ENCODE measurements around the gene B4GALNT3. TPM values are rescaled to one million over a fixed set of nuclear protein-coding genes. Genes with fewer than 3 reads are reported as not detected.

The B4GALNT3 gene
- total and polyA plus RNA-seq, 2 experiments from 2014 or later: 2.8 to 15.8 TPM

DNA sequence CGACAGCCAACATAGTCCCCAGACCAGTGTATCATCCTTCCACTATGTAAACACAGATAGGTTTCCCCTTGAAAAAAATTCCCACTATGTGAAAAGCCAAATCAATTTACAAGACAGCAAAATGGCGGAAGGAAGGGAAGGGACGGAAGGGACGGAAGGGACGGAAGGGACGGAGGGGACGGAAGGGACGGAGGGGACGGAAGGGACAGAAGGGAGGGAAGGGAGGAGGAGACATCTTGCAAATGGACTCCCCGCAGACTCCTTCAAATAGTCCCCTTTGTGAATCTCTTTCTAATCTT lies 128.2 kb downstream of the B4GALNT3 start (continued):
- TF ChIP-seq, protein P1, sequence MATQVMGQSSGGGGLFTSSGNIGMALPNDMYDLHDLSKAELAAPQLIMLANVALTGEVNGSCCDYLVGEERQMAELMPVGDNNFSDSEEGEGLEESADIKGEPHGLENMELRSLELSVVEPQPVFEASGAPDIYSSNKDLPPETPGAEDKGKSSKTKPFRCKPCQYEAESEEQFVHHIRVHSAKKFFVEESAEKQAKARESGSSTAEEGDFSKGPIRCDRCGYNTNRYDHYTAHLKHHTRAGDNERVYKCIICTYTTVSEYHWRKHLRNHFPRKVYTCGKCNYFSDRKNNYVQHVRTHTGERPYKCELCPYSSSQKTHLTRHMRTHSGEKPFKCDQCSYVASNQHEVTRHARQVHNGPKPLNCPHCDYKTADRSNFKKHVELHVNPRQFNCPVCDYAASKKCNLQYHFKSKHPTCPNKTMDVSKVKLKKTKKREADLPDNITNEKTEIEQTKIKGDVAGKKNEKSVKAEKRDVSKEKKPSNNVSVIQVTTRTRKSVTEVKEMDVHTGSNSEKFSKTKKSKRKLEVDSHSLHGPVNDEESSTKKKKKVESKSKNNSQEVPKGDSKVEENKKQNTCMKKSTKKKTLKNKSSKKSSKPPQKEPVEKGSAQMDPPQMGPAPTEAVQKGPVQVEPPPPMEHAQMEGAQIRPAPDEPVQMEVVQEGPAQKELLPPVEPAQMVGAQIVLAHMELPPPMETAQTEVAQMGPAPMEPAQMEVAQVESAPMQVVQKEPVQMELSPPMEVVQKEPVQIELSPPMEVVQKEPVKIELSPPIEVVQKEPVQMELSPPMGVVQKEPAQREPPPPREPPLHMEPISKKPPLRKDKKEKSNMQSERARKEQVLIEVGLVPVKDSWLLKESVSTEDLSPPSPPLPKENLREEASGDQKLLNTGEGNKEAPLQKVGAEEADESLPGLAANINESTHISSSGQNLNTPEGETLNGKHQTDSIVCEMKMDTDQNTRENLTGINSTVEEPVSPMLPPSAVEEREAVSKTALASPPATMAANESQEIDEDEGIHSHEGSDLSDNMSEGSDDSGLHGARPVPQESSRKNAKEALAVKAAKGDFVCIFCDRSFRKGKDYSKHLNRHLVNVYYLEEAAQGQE (IDR thresholded peaks at IDR 0.05; ENCODE audit: unreplicated experiment): no peak
- TF ChIP-seq EZH2 (IDR thresholded peaks at IDR 0.05; ENCODE audit: low read depth, unreplicated experiment): no peak
- no peak for TF ChIP-seq JUNB (IDR thresholded peaks at IDR 0.05; ENCODE audit: unreplicated experiment)

DNA sequence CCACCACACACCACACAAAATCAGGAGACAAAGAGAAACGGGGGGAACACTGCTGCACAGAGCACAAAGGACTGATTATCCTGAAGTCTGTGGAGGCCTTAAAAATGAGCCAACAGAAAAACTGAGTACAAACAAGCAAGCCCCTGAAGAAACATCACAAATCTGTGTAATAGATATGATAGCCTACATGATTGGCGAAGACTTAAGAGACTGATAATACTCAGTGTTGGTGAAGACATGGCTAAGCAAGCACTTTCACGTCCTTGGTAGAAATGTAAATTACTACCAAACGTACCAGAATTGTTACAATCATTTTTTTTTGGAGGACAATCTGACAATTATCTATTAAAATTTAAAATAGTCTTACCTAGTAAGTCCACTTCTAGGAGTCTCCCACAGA lies 128.9 kb downstream of the B4GALNT3 start:
- ATAC-seq: no peak

DNA sequence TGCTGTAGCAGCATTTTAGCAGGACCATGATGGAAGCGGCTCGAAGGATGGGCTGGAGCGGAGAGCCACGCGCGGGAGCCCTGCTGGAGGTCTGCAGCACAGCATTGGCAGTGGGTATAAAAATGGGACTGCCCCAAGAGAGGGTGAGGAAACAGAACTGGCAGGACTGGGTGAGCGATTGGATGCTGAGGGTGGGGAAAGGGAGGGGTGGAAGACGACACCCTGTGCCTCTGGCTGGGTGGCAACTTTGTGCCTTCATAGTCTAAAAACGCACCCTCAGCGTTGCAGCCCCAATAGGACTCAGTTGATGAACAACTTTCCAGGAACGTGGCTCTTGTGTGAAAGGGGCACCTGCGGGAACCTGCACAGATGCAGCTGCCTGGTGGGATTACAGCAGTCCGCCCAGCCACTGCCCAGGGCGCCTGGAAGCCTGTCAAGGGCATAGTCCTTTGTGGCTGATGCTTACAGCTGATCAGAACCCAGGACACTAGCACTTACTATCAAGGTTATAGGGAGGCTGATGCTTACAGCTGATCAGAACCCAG lies 130.5 kb downstream of the B4GALNT3 start:
- peaks cover 6% of the 10 kb centered on the region for H3K27me3 Mint-ChIP-seq (ENCODE audit: insufficient read depth, low read depth, poor library complexity)
- H3K36me3 Mint-ChIP-seq (ENCODE audit: low read depth): no peaks in the 10 kb centered on the region
- no peak overlapping the region for H3K27ac ChIP-seq (ENCODE audit: low read depth)
- H3K4me1 ChIP-seq (ENCODE audit: insufficient read depth): no peaks in the 10 kb centered on the region
- H3K9me2 ChIP-seq (ENCODE audit: insufficient read depth): no peaks in the 10 kb centered on the region
- no peaks in the 10 kb centered on the region for H3F3A ChIP-seq (replicated peaks; ENCODE audit: low read depth)
- H3K4me2 ChIP-seq: no peak overlapping the region
- H3K36me3 ChIP-seq (ENCODE audit: insufficient read depth): no peaks in the 10 kb centered on the region
- no peak overlapping the region for H2AFZ ChIP-seq
- H3K27me3 ChIP-seq (ENCODE audit: insufficient read depth): no peaks in the 10 kb centered on the region
- H3K9me3 Mint-ChIP-seq: peaks cover 4% of the 10 kb centered on the region; the same call in 2 of the 3 replicates
- DNase-seq (ENCODE audit: low spot score) (no peak), ATAC-seq (no peak)
- H3K4me1 Mint-ChIP-seq: no peaks in the 10 kb centered on the region; the same call in 2 of the 3 replicates
- H4K20me1 ChIP-seq (replicated peaks; ENCODE audit: insufficient read depth): no peaks in the 10 kb centered on the region
- no peak overlapping the region for H3K4me3 Mint-ChIP-seq
- no peak for TF ChIP-seq CREB1 (CRISPR knock-in tag; IDR thresholded peaks at IDR 0.05; ENCODE audit: low read depth)
- no peak for TF ChIP-seq ZNF331 (CRISPR knock-in tag; IDR thresholded peaks at IDR 0.05; ENCODE audit: low read depth)
- TF ChIP-seq, protein P1 (IDR thresholded peaks at IDR 0.05; ENCODE audit: unreplicated experiment): no peak
- no peak for TF ChIP-seq ZNF114 (CRISPR knock-in tag; IDR thresholded peaks at IDR 0.05)
- TF ChIP-seq JUNB (IDR thresholded peaks at IDR 0.05; ENCODE audit: unreplicated experiment): no peak
- no peaks in the 10 kb centered on the region for H3K79me2 ChIP-seq (replicated peaks; ENCODE audit: insufficient read depth)
- no peak overlapping the region for H3K27ac Mint-ChIP-seq
- no peak overlapping the region for H3K4me3 ChIP-seq

More for the DNA sequence above, 128.9 kb downstream of the B4GALNT3 start:
- H3K9me2 ChIP-seq (ENCODE audit: insufficient read depth): no peaks in the 10 kb centered on the region
- Mint-ChIP-seq H3K4me3 (no peak overlapping the region), H3K9me3 (peaks cover 4% of the 10 kb centered on the region; the same call in 2 of the 3 replicates), H3K4me1 (no peaks in the 10 kb centered on the region; the same call in 2 of the 3 replicates), H3K36me3 (ENCODE audit: low read depth) (no peaks in the 10 kb centered on the region), H3K27ac (no peak overlapping the region), H3K27me3 (ENCODE audit: insufficient read depth, low read depth, poor library complexity) (peaks cover 6% of the 10 kb centered on the region)
- H3K4me1 ChIP-seq (ENCODE audit: insufficient read depth): no peaks in the 10 kb centered on the region
- no peak overlapping the region for H3K4me2 ChIP-seq
- no peak for DNase-seq (ENCODE audit: low spot score)
- H3K4me3 ChIP-seq: no peak overlapping the region
- no peaks in the 10 kb centered on the region for H3K36me3 ChIP-seq (ENCODE audit: insufficient read depth)
- H3K27me3 ChIP-seq (ENCODE audit: insufficient read depth): no peaks in the 10 kb centered on the region
- H3F3A ChIP-seq (replicated peaks; ENCODE audit: low read depth): no peaks in the 10 kb centered on the region
- no peak overlapping the region for H3K27ac ChIP-seq (ENCODE audit: low read depth)
- H2AFZ ChIP-seq: no peak overlapping the region
- no peaks in the 10 kb centered on the region for H3K79me2 ChIP-seq (replicated peaks; ENCODE audit: insufficient read depth)
- TF ChIP-seq, protein P2, sequence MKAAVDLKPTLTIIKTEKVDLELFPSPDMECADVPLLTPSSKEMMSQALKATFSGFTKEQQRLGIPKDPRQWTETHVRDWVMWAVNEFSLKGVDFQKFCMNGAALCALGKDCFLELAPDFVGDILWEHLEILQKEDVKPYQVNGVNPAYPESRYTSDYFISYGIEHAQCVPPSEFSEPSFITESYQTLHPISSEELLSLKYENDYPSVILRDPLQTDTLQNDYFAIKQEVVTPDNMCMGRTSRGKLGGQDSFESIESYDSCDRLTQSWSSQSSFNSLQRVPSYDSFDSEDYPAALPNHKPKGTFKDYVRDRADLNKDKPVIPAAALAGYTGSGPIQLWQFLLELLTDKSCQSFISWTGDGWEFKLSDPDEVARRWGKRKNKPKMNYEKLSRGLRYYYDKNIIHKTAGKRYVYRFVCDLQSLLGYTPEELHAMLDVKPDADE (IDR thresholded peaks at IDR 0.05): no peak
- H4K20me1 ChIP-seq (replicated peaks; ENCODE audit: insufficient read depth): no peaks in the 10 kb centered on the region
